Osteoblast (primary cell): ENCODE results near the gene OR6B3. TPM values are rescaled to one million over a fixed set of nuclear protein-coding genes. Genes with fewer than 3 reads are reported as not detected.

Experiments
- DNase-seq: peaks from one replicate; pipeline ENCODE4 v3.0.0; 2011; ENCODE audit warnings: low spot score, mixed read lengths; ENCODE audit not compliant: insufficient read length; ENCODE audit errors: missing footprints
- H2AFZ ChIP-seq: 2 replicates; pipeline ENCODE4 v1.6.0; 2011; ENCODE audit warnings: mild to moderate bottlenecking, low read length
- H3K27ac ChIP-seq: 2 replicates; pipeline ENCODE4 v1.5.1; 2011; ENCODE audit warnings: mild to moderate bottlenecking, low read depth, low read length, moderate library complexity
- H3K27me3 ChIP-seq: 2 replicates; pipeline ENCODE4 v1.6.0; 2012; ENCODE audit warnings: mild to moderate bottlenecking, control low read depth, inconsistent platforms, low read length, moderate library complexity; ENCODE audit not compliant: insufficient read depth
- H3K36me3 ChIP-seq: 2 replicates; pipeline ENCODE4 v1.5.1; 2011; ENCODE audit warnings: mild to moderate bottlenecking, low read length, control low read depth, moderate library complexity; ENCODE audit not compliant: insufficient read depth
- H3K4me1 ChIP-seq: 2 replicates; pipeline ENCODE4 v1.5.1; 2011; ENCODE audit warnings: mild to moderate bottlenecking, low read length, control low read depth, moderate library complexity; ENCODE audit not compliant: insufficient read depth
- H3K4me2 ChIP-seq: 2 replicates; pipeline ENCODE4 v1.6.0; 2011; ENCODE audit warnings: mild to moderate bottlenecking, low read length; ENCODE audit not compliant: insufficient read depth
- H3K4me3 ChIP-seq: fragments of 200-600 bp; sonication (generic); 3 replicates; pipeline ENCODE4 v1.5.1; 2012; ENCODE audit warnings: mild to moderate bottlenecking, low read length, inconsistent platforms; ENCODE audit not compliant: insufficient read depth
- H3K79me2 ChIP-seq: 2 replicates; pipeline ENCODE4 v1.6.0; 2012; ENCODE audit warnings: mild to moderate bottlenecking, low read length, control low read depth, inconsistent platforms; ENCODE audit not compliant: insufficient read depth
- H3K9me3 ChIP-seq: 2 replicates; pipeline ENCODE4 v1.5.1; 2011; ENCODE audit warnings: low read depth, low read length, control low read depth
- H4K20me1 ChIP-seq: 2 replicates; pipeline ENCODE4 v1.6.0; 2012; ENCODE audit warnings: mild to moderate bottlenecking, low read length, control low read depth; ENCODE audit not compliant: insufficient read depth
- total RNA-seq: library from RNA; depleted of rRNA; stranded (reverse); fragments of >200 nt; gene quantifications from 2 replicates; pipeline ENCODE4 v1.2.3, GENCODE V29; 2012
- TF ChIP-seq, protein P1 (sequence below): IDR thresholded peaks from 2 replicates; pipeline ENCODE4 v1.5.1; 2011; ENCODE audit warnings: mild to moderate bottlenecking, low read depth, low read length, moderate library complexity; ENCODE audit errors: extremely low read depth

The OR6B3 gene
- total RNA-seq, 1 donor = not detected

DNA sequence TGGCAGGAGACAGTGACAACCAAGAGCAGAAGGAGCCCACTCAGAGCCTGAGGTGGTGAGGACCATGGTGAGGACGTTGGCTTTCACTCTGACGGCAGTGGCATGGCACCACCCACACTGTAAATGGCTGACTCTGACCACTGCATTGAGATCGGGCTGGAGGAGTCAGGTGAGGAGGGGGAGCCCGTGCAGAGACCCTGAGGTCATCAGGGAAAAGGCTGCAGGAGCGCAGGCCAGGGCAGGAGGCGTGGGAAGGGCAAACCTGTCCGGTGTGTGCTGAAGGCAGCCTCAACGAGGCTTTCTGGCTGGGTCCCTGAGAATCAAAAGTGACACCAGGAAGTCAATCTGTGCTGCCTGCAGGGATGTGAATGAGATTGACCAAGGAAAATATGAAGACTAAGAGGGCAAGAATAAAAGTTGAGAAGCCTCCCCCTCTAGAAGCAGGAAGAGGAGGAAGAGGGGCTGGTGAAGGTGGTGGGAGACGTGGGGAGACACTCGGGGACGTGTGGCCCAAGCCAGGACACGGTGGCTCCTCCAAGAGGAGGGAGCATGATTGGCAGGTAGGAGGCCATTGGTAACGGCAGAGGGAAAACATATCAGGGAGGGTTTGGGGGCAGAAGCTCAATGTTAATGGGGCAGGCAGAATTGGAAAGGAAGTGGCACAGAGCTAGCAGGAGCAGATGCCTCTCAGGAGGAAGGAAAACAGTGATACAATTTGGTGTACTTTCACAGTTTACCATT, 2.0 kb upstream of the OR6B3 start:
- TF ChIP-seq, protein P1, sequence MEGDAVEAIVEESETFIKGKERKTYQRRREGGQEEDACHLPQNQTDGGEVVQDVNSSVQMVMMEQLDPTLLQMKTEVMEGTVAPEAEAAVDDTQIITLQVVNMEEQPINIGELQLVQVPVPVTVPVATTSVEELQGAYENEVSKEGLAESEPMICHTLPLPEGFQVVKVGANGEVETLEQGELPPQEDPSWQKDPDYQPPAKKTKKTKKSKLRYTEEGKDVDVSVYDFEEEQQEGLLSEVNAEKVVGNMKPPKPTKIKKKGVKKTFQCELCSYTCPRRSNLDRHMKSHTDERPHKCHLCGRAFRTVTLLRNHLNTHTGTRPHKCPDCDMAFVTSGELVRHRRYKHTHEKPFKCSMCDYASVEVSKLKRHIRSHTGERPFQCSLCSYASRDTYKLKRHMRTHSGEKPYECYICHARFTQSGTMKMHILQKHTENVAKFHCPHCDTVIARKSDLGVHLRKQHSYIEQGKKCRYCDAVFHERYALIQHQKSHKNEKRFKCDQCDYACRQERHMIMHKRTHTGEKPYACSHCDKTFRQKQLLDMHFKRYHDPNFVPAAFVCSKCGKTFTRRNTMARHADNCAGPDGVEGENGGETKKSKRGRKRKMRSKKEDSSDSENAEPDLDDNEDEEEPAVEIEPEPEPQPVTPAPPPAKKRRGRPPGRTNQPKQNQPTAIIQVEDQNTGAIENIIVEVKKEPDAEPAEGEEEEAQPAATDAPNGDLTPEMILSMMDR = no peak
- H3K4me3 ChIP-seq = no peak overlapping the region
- H4K20me1 ChIP-seq = no peaks in the 10 kb centered on the region
- no peak overlapping the region for H3K4me2 ChIP-seq
- H3K27me3 ChIP-seq = peaks cover 26% of the 10 kb centered on the region
- no peak overlapping the region for H2AFZ ChIP-seq
- DNase-seq = no peak
- H3K79me2 ChIP-seq = no peaks in the 10 kb centered on the region
- H3K36me3 ChIP-seq = no peaks in the 10 kb centered on the region
- no peaks in the 10 kb centered on the region for H3K4me1 ChIP-seq
- H3K27ac ChIP-seq = no peak overlapping the region
- H3K9me3 ChIP-seq = no peaks in the 10 kb centered on the region

DNA sequence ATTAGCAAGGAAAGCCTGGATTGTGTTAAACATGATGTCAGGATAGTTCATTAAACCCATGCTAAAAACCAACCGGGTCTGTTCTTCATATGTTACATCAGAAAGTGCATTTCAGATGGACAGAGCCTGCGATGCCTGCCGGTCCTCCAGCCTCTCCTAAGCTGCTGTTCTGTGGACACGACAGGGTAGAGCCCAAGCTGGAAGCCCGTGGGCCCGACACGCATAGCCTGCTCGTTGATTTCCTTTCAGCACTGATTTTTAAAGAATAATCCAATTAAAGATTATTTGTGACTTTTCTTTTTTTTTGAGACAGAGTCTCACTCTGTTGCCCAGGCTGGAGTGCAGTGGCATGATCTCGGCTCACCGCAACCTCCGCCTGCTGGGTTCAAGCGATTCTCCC, 797 bp downstream of the OR6B3 start:
- H3K4me2 ChIP-seq = no peak overlapping the region
- no peak for DNase-seq
- TF ChIP-seq, protein P1 = no peak
- H3K36me3 ChIP-seq = no peaks in the 10 kb centered on the region
- no peak overlapping the region for H2AFZ ChIP-seq
- no peaks in the 10 kb centered on the region for H4K20me1 ChIP-seq
- H3K4me1 ChIP-seq = no peaks in the 10 kb centered on the region
- H3K9me3 ChIP-seq = no peaks in the 10 kb centered on the region
- no peaks in the 10 kb centered on the region for H3K79me2 ChIP-seq
- H3K27me3 ChIP-seq = peaks cover 38% of the 10 kb centered on the region
- H3K4me3 ChIP-seq = no peak overlapping the region
- no peak overlapping the region for H3K27ac ChIP-seq

DNA sequence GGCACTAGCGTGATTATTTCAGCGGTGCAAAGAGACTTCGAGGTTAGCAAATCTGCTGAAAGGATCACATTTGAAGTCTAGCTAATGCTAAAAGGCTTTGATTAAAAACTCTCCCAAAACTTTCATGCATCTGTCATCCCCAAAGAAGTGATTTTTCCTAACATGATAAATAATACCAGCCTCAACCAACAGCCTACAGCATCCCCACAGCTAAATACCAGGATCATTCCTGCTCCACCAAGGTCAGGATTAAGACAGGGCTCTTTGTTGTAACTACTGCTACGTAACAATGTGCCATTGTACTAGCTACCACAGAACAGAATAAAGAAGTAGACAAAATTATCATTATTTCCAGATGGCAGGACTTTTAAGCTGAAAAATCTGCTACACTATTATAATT, 1.6 kb downstream of the OR6B3 start:
- Histone ChIP-seq H3K4me1 (no peaks in the 10 kb centered on the region), H3K4me3 (no peak overlapping the region), H3K79me2 (no peaks in the 10 kb centered on the region), H3K36me3 (no peaks in the 10 kb centered on the region), H3K27me3 (peaks cover 45% of the 10 kb centered on the region), H3K27ac (no peak overlapping the region), H3K9me3 (no peaks in the 10 kb centered on the region), H2AFZ (no peak overlapping the region), H4K20me1 (no peaks in the 10 kb centered on the region), H3K4me2 (no peak overlapping the region)
- TF ChIP-seq, protein P1 = no peak
- no peak for DNase-seq

DNA sequence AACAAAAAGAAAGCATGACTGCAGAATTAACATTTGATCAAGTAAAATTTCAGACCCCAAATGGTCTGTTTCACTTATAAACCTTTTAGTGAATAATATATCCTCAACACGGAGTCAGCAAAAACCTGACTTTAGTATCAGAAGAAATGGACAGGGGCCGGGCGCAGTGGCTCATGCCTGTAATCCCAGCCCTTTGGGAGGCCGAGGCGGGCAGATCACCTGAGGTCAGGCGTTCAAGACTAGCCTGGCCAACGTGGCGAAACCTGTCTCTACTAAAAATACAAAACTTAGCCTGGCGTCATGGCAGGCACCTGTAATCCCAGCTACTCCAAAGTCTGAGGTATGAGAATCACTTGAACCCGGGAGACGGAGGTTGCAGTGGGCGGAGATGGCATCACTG, 3.0 kb downstream of the OR6B3 start:
- no peaks in the 10 kb centered on the region for H3K9me3 ChIP-seq
- no peak overlapping the region for H3K27ac ChIP-seq
- H2AFZ ChIP-seq = no peak overlapping the region
- no peaks in the 10 kb centered on the region for H3K36me3 ChIP-seq
- no peaks in the 10 kb centered on the region for H3K4me1 ChIP-seq
- H3K27me3 ChIP-seq = peaks cover 45% of the 10 kb centered on the region
- no peak overlapping the region for H3K4me2 ChIP-seq
- H3K79me2 ChIP-seq = no peaks in the 10 kb centered on the region
- H4K20me1 ChIP-seq = no peaks in the 10 kb centered on the region
- TF ChIP-seq, protein P1 = no peak
- no peak for DNase-seq
- no peak overlapping the region for H3K4me3 ChIP-seq
